ENCODE results near the gene FANCG. TPM values are rescaled to one million over a fixed set of nuclear protein-coding genes. Genes with fewer than 3 reads are reported as not detected.

FANCG gene
- 22.0 TPM for total RNA-seq

DNA sequence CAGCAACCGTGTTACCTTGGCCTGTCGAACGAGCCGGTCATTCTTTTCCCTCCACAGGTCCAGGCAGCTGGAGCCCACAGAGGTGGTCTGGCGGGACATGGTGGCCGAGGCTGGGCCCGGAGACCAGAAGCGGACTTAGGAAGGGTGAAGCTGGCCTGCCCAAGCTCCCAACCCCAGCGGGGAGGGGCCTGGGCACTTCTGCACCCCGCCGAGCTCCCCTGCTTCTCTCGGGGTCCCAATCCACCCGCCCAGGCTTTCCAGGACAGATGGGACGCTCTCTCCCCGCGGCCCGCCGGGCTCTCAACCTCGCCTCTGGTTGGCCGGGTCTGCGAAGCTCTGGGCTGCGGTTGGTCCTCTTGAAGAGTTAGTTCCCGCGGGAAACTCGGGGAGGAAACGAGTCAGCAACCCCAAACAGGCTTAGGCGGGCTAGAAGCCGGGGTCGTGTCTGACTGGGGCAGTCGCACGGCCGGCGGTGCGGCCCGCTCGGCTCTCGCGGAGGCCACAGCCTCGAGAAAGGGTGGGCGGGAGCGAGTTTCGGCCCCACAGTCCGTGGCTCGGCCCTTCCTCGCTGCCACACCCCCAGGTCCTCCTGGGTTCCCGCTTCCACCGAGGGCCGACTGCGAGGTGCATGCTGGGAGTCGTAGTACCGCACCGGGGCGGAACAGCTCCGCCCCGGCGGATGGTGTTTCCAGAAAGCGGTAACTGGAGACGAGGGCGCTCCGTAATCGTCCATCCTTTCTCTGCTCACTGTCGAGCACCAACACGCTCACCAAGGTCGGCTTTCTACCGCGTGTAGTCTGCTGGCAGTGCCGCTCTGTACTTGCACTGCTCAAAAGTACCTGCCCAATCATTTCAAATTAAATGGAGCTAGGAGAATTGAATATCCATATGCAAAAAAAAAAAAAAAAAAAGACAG lies at the start of gene FANCG:
Gene FANCG (minus strand): TSS at position 517 of the 916 bp plus-strand sequence. CDS start 418 bp downstream, at position 99.
- ATAC-seq = peak; percentile 94

DNA sequence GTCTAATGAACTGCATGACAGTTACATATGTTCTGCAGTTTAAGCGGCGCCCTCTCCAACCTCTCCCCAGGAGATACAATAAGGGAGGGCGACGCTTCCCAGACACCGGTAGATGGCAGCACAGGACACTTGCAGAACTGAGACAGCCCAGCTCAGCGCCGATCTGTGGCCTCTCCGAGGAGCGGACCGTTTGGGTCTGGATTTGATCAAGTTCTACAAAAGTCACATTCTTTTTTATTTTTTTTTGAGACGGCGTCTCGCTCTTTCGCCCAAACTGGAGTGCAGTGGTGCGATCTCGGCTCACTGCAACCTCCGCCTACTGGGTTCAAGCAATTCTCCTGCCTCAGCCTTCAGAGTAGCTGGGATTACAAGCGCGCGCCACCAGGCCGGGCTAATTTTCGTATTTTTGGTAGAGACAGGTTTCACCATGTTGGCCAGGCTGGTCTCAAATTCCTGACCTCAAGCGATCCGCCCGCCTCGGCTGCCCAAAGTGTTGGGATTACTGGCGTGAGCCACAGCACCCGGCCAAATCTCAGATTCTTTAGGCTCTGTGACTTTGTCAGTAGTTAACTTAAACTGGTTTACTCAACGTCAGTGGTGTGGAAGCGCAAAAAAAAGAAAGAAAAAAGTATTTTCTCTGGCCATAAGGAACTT lies 37.3 kb upstream of the FANCG start:
- ATAC-seq = peak; percentile 66

- ATAC-seq = no peak
These were observed 36.8 kb upstream of the FANCG start for GRCh38 chr9:35116539-35116897.

- ATAC-seq = peak; percentile 71
These were observed 36.2 kb upstream of the FANCG start, which contains the start of gene ATOSB for GRCh38 chr9:35115680-35116538. Gene ATOSB, minus strand, starts transcription at chr9:35115862. Its CDS starts 7,588 bp downstream, at chr9:35108274.

- no peak for ATAC-seq
These were observed 35.3 kb upstream of the FANCG start for GRCh38 chr9:35114840-35115628.

DNA sequence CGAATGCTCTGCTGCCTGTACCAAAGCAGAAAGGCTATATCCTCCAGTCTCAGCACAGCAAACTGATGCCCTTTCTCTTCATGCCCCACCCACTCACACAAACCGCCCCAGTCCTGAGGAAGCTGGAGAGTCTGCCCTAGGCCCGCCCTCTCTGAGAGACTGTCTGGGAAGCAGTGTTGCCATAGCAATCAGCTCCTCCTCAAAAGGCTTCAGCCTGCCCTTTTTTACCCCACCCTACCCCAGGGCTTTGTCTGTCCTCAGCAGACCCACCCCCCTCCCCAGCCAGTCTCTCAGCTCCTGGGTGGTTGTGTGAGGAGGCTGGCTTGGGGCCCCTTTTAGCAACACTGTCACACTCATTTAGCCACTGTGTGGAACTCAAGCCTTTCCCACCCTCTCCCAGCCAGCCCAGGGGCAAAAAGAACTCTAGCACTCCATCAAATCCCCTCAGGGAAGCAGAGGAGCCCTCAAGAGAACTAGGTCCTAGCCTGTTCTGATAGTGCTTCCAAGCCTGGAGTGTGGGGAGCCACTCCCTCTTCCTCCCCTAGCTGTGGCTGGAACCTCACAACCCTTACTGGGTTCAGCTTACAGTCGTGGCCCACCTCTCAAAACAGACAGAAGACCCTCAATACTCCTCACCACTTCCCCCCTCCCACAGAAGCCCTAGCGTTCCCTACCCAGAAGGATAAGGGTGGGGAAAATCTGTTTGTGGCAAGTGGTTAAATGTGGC lies 34.5 kb upstream of the FANCG start:
- ATAC-seq = peak; percentile 53

GRCh38 chr9:35112257-35113020 lies 32.7 kb upstream of the FANCG start:
- peak; percentile 4 for ATAC-seq

GRCh38 chr9:35111001-35111933 lies 31.5 kb upstream of the FANCG start:
- peak; percentile 85 for ATAC-seq

GRCh38 chr9:35110327-35110761 lies 30.6 kb upstream of the FANCG start:
- ATAC-seq = no peak

GRCh38 chr9:35108946-35109575 lies 29.3 kb upstream of the FANCG start:
- ATAC-seq = no peak

DNA sequence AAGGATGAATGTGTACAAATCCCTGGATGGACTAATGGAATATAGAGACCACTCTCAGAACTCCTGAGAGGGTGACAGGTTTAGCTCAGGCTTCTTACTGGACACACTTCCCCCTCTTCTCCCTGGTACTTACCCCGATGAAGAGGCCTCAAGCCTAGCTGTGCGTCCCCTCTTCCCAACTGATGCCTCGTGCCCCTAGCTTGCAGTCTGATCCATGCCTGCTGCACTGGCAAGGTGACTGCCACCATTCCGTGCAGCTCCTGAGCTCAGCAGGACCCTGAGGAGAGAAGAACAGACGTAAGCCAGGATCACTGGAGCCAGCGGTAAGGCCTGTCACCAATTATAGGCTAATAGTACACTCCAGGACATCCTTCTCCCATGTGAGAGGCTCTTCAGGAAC lies 28.7 kb upstream of the FANCG start:
- no peak for ATAC-seq

DNA sequence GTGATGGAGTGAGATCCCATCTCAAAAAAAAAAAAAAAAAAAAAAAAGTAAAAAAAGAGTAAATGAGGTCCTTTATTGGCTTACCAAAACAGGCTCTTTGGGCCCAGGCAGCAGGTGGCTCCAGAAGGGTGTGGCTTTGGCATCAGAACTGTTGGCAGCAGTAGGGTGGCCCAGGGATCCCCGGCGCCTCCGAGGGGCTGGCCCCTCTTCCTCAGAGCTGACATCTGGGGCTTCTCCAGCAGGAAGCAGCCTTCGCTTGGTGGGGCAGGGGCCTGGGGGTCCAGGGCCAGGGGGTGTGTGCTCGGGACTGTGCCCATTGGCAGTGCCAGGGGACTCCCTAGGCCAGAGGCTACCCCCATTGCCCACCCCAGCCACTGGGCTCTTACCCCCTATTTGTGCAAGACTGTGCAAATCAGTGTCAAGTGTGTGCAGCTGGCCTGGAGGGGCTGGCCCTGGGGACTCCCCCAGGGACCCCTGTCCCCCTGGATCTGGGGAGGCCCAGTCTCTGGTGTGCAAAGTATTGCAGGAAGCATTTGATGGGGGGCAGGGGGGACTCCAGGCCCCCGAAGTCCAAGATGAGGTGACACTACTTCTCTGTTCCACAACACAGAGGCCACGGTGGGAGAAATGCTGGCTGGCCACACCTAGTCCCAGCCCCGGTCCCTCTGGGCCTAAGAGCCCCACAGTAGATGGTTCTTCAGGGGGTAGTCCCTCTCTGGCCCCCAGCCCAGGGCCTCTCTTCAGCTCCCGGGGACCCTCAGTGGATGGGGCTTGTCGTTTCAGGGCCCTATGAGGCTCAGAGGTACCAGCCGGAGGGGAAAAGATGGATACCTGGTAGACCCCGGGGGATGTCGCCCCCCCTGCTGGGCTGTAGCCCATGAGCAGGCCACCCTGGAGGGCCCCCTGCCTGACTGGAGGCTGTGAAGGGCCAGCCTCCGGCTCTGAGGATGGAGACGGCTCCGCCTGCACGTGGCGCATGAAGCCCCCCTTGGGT lies 27.9 kb upstream of the FANCG start:
- no peak for ATAC-seq

- ATAC-seq = no peak
These were observed 26.6 kb upstream of the FANCG start for GRCh38 chr9:35106343-35106730.

DNA sequence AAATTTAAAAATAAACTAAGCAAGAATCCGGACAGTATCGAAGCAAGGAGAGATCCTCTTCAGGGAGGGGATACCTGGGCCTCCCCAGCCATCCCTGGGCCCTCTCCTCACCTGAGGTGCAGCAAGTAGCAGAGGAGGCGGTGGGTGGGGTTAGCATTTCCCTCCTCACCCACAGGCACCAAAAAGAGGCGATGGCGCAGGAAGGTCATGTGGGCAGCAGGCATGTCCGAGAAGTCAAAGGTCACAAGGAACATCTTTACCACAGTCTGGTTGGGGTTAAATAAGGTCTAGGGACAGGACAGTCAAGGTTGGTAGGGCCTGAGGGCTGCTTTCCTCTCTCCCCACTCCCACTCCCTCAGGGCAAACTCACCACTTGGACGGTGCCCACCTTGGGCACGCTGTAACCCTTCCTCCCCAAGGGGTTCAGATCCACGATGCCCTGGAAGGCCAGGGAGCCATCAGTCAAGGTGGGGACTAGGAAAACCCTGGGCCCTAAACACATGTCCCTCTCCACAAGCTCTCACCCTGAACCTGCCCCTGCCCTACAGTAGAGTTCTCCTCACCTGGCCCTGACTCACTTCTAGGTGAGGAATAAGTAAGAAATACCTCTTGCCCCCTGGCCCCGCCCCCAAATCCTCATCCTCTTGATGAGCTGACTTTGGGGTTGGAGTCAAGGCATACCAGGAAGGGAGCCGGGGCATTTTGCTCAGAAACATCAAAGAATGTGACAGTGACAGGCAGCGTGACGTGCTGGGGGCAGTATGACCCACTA lies 26.0 kb upstream of the FANCG start:
- ATAC-seq = no peak

DNA sequence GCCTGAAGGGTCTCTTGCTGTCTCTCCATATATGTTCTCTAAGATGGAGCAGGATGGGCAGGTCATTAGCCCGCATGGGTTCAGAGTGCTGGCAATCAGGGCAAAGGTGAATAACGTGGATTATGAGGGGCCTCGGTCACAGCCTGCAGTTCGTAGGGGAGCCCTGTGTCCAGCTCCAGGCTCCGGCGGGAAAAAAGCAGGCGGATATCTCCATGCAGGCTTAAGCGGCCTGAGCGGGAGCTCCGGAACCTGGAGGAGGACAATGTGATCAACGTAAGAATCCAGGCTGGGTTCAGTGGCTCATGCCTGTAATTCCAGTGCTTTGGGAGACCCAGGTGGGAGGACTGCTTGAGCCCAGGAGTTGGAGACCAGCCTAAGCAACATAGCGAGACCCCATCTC lies 25.4 kb upstream of the FANCG start:
- ATAC-seq = no peak

DNA sequence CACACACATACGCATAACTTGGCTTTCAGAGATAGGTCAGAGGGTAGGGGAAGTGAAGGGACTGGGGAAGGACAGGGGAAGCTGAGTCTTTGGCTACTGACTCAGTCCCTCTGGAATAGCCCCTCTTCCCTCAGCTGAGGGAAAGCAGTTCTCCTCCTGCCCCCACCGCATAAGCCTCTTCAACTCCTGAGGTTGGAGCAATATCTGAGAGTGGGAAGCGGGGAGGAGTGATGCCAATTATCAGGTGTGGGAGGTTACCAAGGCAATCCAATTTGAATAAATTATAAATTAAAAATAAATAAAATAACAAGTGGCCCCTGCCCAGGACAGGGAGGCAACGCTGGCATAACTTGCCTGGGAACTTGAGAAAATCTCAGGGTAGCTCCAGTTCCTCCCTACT lies 24.8 kb upstream of the FANCG start:
- ATAC-seq = no peak
